Activated CD4-positive, alpha-beta T cell treated with anti-CD3 and anti-CD28 coated beads, Interleukin-10, Interleukin-2, amounts not matched to agents 100 ng/mL and 50 ng/mL, durations not matched to agents 16 hours and 8 hours (primary cell): ENCODE measurements around the gene RUFY3.
"Not testable (repeated sequence)": the region's sequence is repeated elsewhere in the genome, so short reads cannot be mapped to it uniquely, and the experiment has no call there.

ENCODE experiments used
- DNase-seq: peaks from one replicate; pipeline ENCODE4 v3.0.0-alpha.2; 2020

Gene RUFY3

DNA sequence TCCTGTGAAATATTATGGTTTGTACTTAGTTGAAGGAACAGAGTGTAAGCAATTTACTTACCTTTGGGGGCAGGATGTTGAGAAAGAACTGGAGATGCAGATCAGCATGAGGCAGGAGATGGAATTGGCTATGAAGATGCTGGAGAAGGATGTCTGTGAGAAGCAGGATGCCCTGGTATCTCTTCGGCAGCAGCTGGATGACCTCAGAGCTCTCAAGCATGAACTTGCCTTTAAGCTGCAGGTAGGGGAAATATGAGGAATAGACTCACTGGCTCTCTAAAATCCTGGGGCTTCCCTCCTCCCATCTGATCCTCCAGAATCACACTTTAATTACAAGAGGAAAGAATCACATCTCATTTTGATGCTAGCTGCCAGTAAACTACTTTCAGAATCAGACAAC lies 67.0 kb downstream of the RUFY3 start:
- DNase-seq, result no peak

DNA sequence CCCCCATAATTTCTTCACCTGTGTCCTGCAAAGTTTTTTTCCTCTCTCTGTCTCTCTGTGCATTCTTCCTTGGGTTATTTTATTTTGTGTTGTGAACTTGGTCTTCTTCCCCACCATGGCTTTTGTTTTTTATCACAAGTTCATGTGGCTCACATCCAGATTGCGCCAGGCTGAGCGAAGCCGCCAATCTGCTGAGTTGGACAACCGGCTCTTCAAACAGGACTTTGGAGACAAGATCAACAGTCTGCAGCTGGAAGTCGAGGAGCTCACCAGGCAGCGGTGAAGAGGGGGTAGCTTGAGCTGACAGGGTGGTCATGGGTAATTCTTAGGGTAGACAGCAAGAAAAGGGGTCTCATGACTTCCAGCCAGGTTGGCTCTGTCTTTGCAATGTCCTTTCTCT lies 71.9 kb downstream of the RUFY3 start:
- no peak for DNase-seq

DNA sequence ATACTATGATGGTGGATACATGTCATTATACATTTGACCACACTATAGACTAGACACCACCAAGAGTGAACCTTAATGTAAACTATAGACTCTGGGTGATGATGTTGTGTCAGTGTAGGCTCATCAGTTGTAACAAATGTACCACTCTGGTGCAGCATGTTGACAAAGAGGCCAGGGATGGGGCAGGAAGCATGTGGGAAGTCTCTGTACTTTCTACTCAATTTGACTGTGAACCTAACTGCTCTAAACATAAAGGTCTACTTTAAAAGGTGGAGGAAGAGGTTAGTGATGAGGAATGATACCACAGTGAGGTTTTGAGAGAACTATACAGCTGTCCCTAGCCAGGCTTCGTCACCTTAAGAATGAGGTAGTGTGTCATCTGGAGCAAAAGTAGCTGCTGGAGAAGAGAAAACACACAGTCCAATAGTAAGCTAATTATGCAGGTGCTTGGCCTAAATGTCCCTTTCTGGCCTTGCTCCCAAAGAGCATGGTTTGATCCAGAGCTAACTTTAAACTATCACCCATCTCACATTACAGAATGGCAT lies 79.6 kb downstream of the RUFY3 start:
- peak; percentile 62 for DNase-seq

DNA sequence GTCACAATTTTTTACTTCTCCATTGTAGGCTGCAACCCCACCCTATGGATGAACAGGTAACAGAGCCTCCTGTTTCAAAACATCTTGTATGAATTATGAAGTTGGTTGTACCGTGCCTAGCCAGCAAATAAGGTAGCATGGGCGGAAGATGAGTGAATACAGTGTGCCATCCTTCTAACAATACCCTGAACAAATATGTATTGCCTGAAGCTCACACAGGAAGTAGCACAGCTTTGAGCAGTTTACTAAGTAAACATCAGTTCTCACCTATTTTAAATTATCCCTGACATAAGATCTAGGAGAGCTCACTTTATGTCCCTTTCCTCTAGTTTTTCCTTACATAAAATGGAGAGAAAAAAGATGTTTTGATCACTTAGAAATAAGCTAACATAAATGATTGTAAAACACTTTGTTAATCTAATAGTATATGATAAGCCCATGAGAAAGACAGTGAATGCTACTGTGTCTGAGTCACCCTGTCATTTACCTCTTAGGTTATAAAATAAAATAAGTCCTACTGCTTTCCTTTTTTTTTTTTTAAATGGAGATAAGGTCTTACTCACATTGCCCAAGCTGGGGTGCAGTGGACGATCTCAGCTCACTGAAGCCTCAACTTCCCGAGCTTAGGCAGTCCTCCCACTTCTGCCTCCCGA lies 81.3 kb downstream of the RUFY3 start:
- DNase-seq, result no peak

DNA sequence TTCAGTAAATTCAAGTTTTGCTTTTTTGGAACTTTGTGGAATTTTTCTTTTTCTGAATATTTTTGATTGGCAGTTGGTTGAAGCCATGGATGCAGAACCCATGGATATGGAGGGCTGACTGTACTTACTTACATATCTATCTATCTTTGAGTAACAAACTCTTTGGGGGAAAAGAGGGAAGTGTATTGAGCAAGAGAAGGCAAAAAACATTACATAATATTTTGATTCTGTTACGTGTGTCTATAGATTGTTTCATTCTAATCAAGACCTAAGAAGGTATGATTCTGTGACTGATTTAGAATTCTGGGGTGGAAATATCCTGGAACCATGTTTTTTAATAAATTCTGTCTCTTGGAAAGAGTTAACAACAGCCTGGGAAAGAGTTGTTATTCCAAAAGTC lies 86.4 kb downstream of the RUFY3 start:
- no peak for DNase-seq

DNA sequence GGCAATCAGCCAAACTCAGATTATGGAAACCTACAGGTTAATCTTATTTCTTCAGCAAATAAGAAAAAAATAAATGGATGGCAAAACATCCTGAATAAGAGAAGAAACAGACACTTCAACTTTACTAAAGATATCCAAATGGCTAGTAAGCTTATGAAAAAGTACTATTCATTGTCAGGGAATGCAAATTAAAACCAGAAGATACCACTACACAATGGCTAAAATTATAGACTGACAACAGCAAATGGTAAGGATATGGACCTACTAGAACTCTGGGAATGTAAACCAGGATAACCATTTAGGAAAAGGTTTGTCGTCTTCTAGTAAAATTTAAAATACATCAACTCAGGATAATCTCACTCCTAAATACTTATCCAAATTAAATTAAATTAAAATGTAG lies 93.6 kb downstream of the RUFY3 start:
- DNase-seq, result no peak

DNA sequence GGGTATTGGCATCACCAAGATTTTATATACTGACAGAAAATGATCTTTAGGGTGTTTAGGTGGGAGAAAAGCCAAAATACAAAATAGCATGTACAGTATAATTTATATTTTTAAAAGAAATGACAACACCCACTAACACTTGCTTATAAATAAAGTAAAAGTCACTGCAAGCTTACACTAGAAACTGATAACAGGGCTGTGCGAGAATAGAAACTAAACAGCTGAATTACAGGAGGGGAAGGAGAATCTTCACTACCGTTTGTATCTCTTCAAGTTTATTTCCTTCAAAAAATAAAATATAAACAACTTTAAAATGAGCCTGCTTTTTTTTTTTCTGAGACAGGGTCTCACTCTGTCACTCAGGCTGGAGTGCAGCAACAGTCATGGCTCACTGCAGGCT lies 95.1 kb downstream of the RUFY3 start:
- DNase-seq, result no peak

DNA sequence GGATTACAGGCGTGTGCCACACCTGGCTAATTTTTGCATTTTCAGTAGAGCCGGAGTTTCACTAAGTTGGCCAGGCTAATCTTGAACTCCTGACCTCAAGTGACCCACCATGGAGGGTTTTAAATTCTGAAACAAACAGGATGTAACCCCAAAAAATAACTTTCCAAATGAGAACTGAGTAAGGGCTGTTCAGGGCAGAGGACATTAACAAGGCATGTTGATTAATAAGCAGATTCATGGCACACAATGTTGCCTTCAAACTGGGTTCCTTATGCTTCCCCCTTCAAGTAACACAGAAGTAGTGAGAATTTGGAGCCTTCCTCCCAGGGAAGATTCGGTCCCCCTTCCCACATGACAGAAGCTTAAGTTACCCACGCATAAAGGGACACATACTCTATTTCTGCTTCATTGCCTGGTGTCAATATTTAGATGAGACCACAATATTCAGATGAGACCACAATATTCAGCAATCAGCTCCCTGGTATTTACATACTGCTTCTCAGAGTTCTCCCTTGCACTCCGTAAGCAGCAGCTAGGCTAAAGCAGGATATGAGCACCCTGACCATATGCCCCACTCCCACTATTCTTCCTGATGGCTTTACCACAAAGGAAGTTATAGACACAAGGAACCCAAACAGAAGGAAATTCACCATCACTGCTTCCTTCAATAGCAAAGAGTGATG lies 96.5 kb downstream of the RUFY3 start:
- no peak for DNase-seq

DNA sequence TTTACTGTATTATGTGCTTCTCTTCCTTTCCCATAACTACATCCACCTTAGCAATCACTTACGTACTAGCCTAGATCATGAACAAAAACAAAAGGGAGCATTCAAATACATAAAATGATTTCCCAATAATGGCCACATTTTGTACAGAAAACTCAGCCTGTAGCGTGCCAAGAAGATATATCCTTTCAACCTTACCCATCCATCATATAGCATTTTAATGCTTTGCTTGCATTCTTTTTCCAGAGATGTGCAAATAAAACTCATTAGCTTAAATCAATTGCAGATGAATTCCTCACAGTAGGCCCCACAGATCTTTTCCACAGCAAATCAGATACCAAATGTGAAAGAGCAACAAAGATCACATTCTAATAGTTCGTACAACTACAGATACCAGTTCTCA lies 97.2 kb downstream of the RUFY3 start:
- DNase-seq, result no peak

DNA sequence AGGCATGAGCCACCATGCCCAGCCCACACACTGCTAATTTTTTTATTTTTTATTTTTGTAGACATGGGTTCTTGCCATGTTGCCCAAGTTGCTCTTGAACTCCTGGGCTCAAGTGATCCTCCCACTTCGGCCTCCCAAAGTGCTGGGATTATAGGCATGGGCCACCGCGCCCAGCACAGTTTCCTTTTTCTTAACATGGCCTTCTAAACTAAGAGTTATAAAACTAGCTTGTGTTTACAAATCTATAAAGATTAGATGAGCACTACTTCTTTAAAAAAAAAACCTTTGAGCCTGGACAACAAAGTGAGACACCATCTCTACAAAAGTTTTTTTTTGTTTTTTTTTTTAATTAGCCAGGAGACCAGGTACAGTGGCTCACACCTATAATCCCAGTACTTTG lies 107.3 kb downstream of the RUFY3 start:
- DNase-seq, result no peak

DNA sequence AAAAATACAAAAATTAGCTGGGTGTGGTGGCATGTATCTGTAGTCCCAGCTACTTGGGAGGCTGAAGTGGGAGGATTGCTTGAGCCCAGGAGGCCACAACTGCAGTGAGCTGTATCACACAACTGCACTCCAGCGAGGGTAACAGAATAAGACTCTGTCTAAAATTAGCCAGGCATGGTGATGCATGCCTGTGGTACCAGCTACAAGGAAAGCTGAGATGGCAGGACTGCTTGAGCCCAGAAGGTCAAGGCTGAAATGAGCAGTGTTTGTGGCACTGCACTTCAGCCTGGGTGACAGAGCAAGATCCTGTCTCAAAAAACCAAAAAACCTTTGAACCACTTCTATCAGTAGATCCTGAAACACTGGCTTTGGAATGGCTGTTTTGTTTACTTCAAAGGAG lies 107.7 kb downstream of the RUFY3 start:
- DNase-seq, result no peak

DNA sequence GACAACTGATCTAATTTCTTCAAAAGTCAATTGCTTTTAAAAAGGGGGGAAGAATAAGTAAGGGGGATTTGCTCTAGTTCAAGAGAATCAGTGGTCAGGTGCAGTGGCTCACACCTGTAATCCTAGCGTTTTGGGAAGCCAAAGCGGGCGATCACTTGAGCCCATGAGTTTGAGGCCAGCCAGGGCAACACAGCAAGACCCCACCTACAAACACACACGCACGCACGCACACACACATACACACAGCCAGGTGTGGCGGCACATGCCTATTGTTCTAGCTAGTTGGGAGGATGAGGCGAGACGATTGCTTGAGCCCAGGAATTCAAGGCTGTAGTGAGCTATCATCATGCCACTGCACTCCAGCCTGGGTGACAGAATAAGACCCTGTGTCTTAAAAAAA lies 108.3 kb downstream of the RUFY3 start:
- DNase-seq, result no peak

DNA sequence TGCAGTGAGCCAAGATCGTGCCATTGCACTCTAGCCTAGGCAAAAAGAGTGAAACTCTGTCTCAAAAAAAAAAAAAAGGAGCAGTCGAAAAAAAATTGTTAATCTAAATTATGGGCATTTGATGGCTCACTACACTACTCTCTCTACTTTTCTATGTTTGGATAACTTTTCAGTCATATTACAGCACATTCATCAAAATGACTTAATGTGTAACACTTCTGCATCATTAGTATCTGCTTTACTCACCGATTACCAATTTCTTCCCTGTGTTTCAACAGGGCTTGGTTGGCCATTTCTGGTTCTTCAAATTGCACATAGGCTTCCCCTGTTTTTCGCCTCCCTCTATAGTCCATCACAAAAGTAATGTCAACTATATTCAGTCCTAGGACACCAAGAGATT lies 109.5 kb downstream of the RUFY3 start:
- DNase-seq, result no peak

DNA sequence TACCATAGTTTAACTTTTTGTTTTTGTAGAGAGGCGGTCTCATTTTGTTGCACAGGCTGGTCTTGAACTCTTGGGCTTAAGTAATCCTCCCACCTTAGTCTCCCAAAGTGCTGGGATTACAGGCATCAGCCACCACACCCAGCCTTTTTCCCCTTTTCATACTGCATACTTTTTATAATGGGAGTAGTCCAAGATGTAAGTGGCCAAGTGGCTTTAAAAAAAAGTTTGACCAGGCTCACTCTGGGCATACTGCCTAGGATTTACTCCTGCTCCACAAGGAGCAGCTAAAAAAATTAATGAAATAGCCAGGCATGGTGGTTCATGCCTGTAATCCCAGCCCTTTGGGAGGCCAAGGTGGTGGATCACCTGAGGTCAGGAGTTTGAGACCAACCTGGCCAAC lies 111.9 kb downstream of the RUFY3 start:
- DNase-seq, result no peak

DNA sequence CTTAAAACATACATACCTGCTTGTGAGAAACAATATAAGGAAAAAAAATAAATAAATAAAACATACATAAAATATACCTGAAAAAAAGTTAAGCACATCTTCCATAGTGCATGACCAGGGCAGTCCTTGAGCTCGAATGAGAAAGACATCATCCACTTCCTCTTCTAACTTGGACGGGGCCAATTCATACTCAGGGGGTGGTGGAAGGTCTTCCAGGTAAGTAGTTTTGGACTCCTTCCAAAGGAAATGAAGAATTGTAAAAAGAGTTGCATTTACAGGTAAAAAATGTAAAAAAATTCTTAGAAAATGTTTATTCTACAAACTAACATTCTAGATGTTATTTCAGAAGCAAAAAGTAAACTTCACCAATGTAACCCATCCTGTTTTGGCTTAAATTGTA lies 114.3 kb downstream of the RUFY3 start:
- DNase-seq, result no peak

DNA sequence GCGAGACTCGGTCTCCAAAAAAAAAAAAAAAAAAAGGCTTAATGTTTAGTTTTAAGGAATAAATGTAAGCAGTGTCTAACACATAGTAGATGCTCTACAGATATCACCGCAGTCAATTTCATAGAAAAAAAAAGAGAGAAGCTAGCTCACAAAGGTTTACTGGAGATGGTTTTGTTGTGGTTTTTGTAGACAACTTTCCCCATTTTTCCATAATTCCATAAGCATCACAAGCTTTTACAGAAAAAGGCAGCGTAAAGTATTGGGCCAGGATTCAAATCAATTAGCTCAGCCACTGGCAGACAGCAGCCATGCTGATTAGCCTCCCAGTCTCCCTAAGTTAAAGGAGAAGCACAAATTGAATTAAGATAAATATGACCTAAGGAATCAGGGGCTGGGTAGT lies 116.4 kb downstream of the RUFY3 start:
- DNase-seq, result no peak

DNA sequence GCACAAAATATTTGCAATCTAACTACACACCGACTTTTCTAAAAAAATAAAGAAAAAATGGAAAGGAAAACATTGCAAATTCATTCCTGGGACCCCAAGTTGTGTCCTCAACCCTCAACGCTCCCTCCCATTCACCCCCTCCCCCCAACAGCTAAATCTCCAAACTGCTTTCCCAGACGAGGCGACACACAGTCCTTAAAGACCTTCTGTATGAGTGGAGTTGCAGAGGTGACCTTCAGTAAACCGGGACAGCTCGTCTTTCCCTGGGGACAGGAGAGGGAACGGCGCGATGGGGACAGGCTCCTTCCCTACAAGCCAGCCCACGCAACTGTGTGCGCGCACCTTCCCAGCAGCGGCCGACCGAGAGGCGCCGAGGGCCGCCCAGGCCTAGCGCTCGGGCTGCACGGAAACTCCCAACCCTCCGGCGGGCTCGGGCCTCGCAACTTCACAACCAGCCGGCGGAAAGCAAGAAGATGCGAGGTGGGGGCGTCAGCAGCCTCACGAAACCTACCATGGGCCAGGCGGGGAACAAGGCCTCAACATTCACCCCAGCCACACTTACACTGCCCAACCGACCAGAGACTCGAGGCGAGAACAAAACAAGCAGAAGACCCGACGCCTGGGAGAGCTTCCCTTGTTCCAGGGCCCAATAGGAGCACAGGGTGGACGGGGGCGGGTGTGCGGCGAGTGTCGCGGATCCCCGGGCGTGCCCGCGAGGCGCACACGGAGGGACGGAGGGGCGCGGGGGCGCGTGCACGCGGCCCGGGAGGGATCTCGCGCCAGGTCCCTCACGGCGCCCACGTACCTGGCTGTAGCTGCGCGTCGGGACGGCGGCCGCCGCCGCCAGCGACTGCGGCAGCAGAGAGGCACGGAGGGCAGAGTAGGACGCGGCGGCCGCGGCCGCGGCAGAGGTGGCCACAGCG lies 117.2 kb downstream of the RUFY3 start:
- DNase-seq, result peak; percentile 73

DNA sequence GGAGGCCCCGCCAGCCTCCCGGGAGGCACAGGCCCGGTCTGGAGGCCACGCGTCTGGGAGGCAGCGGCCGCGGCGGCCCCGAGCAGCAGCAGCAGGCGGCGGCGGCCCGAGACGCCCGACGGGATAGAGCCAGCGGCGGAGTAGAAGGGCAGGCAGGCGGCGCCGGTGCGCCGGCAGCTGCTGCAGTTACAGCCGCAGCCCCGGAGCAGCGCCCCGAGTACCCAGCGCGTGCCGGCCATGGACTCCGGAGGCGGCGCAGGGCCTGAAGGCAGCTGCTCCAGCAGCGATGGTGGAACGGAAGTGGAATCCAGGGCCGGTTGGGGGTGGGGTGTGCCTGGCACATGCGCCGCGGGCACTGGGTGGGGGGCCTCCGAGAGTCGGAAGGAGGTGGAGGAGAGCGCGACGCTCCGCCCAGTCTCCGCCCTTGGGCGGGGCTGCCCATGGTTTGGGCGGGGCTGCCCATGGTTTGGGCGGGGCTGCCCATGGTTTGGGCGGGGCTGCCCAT lies 117.9 kb downstream of the RUFY3 start, which contains the start of gene GRSF1:
Gene GRSF1, minus strand, starts transcription at position 302 of the 505 bp plus-strand sequence. Its CDS starts 63 bp downstream, at position 239.
- peak; percentile 97 for DNase-seq

DNA sequence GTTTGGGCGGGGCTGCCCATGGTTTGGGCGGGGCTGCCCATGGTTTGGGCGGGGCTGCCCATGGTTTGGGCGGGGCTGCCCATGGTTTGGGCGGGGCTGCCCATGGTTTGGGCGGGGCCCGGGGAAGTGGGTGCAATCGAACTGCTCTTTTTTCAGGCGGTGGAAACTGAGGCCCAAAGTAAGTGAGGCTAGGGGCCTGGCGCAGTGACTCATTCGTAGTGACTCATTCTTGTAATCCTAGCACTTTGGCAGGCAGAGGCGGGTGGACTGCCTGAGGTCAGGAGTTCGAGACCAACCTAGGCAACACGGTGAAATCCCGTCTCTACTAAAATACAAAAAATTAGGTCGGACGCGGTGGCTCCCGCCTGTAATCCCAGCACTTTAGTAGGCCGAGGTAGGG lies 118.4 kb downstream of the RUFY3 start:
- peak; percentile 90 for DNase-seq

DNA sequence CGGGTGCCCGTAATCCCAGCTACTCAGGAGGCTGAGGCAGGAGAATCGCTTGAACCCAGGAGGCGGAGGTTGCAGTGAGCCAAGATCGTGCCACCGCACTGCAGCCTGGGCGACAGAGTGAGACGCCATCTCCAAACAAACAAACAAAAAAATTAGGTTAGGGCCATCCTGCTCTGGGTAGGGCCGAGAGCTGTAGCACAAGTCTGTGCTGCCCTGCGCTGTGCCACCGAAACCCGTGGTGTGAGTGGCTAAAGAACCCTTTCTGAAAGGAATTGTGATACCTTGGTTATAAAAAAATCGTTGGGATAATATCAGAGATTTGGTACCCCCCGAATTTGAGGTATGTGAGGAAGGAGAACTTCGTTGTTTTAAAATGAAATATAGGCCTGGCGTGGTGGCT lies 118.9 kb downstream of the RUFY3 start:
- not testable (repeated sequence) for DNase-seq

DNA sequence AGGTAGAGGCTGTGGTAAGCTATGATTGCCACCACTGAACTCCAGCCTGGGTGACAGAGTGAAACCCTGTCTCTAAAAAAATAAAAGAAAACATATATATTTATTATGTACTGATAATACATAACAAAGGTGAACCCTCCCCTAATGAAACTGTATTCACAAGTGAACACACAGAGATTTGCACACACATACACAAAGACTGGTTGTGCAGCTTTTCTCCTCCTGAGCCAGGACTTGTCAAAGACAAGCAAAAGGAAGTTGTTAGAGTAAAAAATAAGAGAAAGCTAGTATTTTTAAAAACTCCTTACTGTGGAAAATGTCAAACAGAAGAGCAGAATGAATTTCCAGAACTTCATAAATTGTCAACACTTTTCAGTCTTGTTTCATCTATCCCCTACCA lies 119.4 kb downstream of the RUFY3 start:
- DNase-seq, result no peak

DNA sequence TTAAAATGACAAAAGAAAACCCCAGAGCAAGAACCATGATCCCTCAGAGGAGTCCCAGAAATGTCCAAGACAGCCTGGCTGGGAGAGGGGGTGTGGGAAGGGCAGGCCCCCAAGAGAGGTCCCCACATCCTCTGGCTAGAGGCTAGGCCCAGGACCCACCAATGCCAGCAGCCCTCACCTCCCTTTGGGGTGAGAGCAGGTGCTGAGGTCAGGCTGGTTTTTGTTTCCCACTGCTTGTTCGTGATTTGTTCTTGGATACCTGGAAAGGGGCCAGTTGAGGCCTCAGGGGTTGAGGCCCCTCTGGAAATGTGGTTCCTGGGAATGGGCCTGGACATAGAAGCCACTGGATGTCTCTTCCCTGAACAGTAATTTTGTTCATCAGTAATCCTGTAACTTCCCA lies 120.2 kb downstream of the RUFY3 start:
- no peak for DNase-seq

DNA sequence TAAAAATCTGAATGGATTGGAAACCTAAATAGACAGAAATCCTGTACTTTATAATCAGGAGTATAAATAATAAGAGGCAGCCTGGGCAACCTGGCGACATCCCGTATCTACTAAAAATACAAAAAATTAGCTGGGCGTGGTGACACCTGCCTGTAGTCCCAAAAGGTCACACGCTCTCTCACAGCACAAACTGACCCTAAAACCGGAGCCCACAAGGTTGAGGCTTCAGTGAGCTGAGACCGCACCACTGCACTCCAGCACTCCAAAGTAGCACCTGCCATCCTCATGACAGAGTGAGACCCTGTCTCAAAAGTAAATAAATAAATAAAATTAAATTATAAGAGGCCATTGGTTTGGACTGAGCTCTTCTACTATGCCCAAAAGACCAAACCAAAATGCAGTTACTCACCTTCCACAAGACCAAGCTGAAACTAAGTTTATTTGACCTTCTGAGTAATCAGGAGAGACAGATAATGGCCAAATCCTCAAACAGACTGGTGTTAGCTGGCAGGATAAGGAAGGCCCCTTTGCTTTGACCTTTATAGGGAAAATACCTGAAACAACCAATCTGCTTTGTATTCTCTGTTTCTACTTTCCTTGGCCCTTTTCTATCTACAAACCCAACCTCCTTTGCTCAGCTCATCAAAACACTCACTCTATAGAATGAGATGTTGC lies 121.1 kb downstream of the RUFY3 start:
- no peak for DNase-seq
